Activated CD4-positive, alpha-beta T cell treated with anti-CD3 and anti-CD28 coated beads for 48 hours (primary cell): ENCODE data around the gene TRIM9.
A peak's percentile ranks its signal among the peaks of the same experiment; 100 is the strongest.
"Not testable (repeated sequence)": the region's sequence is repeated elsewhere in the genome, so short reads cannot be mapped to it uniquely, and the experiment has no call there.

Source experiments
- DNase-seq: peaks from one replicate; pipeline ENCODE4 v3.0.0-alpha.2; 2020

Gene TRIM9

DNA sequence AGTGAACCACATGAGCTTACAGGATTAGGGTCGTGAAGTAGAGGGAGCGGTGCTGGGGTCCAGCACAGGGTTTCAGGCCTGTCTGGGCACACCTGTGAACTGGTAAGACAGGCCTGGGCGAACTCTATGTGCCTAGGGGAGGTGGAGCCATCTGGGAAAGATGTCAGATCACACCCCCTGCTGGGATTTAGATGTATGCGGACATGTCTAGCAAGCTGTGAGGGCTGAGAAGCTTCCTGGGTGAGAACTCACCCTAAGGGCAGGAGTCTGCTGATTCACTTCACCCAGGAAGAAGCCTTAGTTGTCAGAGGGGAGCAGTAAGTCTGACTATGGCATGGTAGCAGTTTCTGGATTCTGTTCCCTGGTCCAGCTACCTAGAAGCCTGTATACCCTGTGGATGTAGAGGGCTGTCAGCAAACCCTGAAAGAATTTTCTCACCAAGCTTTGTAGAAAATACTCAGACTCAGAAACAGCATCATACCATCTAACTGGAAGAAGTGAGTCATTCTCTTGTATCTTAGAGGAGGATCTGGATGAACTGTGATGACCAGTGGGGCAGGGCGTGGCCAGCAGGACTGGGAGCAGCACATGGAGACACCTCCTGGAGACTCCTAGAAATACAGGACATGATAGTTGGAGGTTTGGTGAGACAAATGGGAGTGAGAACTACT, 139.4 kb downstream of the TRIM9 start:
- DNase-seq, result peak; percentile 78

DNA sequence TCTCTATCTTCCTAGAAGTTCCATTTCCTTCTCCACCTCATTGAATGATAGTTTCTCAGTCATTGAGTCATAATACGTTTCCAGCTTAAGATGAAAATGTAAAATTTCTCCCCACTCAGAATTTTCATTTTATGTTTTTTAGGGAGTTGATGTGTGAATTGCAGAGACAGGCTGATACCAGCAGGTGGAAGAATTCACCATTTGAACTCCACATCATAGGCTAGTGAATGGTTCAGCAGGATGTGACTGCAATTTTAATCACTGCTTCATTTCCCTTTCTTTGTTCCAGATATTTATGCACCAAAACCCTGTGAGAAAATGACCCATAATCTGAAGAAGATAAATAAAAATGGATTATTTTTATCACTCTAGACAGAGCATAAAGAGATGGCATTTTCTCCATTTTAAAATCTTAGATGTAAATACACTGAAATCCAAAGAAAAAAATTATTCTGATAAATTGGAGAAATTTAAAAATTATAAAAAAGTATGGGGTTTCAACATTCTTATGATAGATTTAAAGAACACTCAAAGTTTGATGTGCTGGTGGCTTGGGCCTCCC, 140.0 kb downstream of the TRIM9 start:
- no peak for DNase-seq

DNA sequence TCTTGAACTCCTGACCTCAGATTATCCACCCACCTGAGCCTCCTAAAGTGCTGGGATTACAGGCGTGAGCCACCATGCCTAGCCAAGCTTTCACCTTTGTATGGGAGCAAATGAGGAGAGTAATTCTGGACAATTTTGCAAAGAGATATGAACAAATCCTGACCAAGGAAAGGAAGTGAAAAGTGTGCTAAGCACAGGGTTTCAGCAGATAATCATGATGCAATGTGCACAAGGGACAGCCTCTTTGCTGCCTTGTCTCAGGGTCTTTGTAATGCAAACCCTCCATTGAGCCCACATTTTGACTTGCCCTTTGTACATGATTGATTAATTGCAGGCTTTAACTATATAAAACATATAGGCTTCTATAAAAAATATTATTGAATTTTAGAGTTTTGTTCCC, 141.4 kb downstream of the TRIM9 start:
- DNase-seq, result no peak

DNA sequence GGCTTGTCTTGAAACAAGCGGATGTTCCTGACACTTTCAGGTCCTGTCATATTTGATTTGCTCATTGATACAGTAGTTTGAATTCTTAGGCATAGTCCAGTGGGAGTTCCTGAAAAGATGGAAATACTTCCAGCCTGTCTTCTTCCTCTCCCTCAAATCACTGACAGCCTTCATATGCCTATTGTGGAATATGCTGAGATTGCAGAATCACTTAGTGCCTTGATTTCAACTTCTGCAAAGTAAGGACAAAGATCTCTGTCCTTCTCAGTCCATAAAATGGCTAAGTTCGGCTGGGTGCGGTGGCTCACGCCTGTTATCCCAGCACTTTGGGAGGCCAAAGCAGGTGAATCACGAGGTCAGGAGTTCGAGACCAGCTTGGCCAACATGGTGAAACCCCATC, 143.9 kb downstream of the TRIM9 start:
- no peak for DNase-seq

DNA sequence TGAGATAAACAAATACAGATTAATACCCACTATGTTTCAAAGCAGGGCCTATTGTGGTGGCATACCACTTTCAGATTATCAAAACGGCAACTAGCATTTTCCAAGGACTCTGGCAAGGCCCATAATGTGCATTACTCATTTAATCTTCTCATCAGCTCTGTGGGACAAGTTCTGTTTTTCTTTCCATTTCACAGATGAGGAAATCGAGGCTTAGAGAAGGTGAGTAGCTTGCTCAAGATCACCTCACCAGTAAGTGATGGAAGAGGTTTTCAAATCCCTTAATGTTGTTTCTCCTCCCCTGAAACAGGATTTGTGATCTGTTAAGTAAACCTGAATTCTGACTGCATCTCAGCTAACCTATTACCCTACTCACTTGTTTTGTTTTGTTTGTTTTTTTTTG, 146.7 kb downstream of the TRIM9 start:
- no peak for DNase-seq

DNA sequence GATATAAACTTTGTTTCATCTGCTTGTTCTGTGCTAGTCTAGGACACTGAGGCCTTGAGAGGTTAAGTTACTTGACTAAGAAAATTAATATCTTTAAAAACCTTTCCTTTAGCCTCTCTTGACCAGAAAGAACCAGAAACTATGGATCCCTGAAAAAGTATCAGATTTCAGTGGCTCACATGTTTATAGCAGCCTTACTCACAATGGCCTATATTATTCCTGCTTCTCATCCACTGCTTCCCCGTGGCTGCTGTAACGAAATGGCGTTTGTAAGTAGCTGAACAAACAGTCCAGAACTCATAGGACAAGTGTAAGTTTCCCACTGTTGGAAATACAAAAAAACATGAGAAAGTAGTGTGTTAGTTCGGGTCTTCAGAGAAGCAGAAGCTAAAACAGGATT, 147.5 kb downstream of the TRIM9 start:
- no peak for DNase-seq

DNA sequence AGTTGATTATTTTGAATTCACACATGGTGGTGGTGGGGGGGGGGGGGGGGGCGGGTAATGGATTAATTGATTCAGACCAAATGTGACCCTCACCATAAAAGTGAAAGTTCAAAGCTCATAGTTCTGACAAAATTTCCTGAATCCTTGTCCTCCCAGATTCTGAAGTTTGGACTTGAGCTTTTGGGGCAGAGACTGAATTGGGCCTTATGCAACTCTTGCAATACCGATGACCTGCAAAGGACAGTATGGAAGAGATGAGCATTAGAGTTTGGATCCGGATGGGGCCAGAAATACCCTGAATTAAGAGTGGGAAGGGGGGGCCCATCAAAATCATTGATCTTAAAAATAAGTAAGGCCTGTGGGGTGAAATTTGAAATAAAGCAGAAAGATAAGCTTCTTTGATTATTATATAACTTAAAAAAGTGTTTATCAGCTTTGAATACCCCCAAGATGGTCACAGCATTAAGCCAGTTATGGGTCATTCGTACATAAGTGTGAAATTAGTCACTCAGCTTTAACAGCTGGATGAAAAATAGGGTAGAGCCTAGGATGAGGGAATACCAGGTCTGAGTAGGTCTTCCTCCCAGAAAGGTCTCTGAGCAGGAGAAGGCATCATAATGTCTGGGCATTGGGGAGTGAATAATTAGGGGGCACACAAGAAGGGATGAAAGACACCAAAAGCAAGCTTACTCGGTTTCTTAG, 148.5 kb downstream of the TRIM9 start:
- DNase-seq, result no peak

DNA sequence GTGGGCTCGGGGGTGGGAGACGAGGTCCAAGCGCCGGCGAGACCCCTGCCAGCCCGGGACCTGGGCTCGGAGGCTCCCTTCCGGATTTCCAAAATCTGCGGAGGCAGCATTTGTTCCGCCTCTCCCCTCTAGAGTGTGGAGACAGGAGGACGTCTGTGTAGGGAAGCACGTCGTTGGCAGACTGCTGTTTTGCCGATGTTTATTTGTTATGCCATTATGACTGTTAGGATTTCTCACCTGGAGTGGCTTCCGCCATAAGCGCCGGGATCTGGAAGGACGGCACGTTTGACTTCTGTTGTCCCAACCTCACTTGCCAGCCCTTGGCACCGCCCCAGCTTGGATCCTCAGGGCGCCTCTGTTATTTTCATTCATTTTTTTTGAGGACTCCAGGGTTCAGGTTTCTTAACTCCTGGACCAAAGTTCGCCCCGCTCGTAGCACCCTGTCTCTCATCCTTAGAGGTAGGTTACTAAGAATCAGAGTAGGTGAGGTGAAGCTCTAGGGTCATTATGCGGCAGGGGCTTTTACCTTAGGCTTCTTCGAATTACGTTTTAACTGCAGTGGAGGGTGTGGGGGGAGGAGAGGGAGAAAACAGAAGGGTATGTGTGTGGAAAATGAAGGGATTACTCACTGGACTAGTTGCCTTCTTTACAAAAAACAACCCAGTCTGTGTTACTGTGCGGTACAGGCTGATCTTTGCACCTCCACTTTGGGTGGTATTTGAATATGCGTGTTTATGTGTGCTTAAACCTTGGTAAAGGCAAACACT, 150.1 kb downstream of the TRIM9 start:
- peak; percentile 22 for DNase-seq

DNA sequence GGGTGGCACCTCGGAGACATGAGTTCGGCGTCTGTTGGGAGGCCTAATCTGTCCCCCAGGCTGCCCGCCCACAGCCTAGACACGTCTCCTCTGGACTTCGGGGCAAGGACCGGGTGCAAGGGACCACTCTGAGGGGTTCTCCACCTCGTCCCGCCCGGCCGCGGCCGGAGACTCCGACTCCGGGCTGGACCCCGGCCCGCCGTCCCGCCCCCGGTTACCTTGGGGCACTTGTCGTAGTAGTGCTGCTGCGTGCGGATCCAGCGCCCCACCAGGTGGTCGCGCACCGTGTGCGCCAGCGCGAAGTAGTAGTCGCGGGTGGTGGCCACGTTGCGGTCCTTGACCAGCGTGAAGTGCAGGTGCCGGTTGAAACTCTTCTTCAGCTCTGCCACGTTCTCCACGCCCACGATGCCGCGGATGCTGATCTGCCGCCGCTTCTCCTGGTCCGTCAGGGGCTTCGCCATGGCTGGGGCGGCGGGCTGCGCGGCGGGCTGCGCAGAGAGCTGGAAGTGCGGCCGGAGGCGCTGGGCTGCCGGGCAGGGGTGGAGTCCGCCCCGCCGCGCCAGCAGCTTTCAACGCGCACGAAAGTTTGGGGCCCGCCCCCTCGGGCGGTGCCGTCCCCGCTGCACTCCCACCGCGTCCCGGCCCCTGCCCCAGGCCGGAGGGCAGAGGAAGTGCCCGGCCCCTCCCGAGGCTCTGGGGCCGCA, 150.8 kb downstream of the TRIM9 start, which contains the start of gene PYGL:
TSS of gene PYGL (minus strand) at position 541 of the 704 bp plus-strand sequence. CDS start at position 461, 80 bp downstream.
- peak; percentile 45 for DNase-seq

DNA sequence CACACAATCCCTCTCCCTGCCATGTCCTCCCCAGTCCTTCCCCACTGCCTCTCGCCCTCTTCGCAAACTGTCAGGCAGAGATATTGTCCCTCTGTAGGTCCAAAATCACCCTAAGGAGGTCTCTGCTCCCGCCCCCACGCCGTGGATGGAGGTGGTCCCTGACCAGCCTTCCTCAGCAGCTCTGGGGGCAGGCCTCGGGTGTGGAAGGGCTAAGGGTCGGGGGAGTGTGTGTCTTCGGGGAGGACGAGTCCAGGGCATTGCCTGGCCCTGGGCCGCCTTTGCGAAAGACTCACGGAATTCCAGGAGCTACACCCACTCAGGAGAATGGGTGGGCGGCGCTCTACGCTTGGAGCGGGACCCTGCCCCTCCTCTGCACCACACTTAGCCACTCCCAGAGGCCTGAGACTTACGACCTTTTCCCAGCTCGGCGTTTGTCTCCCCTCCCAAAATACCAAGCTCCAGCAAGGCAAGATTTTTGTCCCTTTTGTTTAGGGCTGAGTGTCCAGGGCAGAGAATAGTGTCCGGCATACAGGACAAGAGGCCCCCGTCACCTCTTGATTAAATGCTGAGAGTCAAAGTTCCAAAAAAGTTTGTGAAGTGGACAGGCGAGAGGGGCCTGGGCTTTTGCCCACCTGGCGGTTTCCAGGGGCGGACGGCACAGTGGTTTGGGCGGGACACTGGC, 151.5 kb downstream of the TRIM9 start:
- DNase-seq, result no peak

DNA sequence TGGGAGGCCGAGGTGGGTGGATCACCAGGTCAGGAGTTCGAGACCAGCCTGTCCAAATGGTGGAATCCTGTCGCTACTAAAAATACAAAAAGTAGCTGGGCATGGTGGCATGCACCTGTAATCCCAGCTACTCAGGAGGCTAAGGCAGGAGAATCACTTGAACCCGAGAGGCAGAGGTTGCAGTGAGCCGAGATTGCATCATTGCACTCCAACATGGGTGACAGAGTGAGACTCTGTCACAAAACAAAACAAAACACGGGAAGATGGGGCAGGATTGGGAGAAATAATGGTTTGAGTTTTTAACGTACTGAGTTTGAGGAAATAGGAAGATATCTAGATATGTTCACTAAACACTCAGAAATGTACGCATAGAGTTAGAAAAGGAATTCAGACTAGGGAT, 153.3 kb downstream of the TRIM9 start:
- not testable (repeated sequence) for DNase-seq

DNA sequence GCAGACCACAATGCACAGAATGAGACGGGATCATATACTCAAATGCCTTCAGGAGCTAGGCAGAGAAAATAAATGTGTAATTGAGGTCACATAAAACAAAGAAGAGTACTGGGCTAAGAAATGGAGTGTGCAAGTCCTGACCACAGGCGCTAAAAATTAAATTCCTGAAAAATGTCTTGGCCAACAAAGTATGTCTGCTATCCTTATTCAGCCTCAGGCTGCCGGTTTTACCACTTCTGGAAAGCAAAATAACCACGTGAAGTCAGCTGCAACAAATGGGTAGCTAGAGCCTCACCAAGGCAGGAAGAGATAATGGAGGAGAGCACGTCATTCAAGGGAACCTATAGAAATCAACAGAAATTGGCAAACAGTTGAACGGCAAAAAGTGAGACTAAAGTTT, 153.8 kb downstream of the TRIM9 start:
- DNase-seq, result no peak

DNA sequence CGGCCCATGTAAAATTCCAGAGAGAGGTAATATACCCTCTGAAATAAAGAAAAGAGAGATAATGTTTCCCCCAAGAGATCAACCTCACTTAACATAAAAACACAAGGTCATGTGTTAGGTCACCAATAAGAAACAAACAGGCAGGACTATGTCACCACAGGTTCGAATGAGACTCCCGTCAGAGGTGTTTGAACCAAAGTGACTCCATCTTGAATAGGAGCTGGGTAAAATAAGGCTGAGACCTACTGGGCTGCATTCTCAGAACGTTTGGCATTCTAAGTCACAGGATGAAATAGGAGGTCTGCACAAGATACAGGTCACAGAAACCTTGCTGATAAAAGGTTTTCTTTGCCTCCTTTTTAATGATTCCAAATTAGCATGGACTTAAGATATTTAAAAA, 157.1 kb downstream of the TRIM9 start:
- no peak for DNase-seq

DNA sequence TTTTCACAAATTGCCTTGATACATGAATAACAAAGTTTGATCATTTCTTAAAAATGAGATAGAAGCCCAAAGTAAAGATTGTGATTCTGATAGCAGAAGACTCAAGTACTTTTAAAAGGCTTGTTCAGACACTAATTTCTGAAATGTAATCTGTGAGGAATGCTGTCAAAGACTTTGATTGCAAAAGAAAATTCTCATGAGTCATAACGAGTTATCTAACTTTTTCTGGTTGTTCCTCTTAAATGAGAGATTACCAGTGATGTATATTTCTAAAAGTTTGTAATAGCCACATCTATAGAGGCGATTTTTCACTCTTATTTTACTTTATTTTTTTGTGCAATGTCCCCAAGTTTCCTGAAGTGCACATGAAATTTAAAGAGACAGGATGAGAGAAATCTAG, 157.6 kb downstream of the TRIM9 start:
- no peak for DNase-seq

DNA sequence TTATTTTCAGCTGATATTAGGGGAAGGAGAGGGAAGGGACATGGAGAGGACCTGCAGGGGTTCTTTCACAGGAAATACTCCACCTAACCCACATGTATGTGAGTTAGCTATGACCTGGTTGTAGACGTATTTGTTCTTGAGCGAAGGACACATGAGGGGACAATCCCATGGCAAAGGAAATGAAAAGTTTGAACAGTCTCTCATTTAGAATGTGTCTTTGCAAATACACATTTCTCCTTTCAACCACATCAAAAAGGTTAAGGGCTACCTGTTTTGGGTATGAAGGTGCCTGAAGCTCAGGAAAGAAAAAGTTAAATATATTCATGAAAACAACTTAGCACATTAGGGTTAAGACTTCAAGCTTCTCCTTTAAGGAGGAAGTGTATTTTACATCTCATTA, 158.0 kb downstream of the TRIM9 start:
- DNase-seq, result no peak

DNA sequence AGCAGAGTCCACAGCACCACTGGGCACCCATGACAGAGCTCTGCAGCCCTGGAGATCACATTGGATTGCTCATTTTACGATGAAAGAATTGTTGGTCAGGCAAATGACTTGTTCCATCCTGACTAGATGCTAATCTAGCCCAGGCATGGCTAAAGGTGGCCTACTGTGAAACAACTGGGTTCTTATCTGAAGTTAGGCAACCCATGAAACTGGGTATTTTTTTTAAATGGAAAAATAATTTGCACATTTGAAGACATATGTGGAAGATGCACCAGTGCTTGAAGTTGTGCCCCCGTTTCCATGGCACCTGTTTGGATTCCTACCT, 158.9 kb downstream of the TRIM9 start:
- no peak for DNase-seq

DNA sequence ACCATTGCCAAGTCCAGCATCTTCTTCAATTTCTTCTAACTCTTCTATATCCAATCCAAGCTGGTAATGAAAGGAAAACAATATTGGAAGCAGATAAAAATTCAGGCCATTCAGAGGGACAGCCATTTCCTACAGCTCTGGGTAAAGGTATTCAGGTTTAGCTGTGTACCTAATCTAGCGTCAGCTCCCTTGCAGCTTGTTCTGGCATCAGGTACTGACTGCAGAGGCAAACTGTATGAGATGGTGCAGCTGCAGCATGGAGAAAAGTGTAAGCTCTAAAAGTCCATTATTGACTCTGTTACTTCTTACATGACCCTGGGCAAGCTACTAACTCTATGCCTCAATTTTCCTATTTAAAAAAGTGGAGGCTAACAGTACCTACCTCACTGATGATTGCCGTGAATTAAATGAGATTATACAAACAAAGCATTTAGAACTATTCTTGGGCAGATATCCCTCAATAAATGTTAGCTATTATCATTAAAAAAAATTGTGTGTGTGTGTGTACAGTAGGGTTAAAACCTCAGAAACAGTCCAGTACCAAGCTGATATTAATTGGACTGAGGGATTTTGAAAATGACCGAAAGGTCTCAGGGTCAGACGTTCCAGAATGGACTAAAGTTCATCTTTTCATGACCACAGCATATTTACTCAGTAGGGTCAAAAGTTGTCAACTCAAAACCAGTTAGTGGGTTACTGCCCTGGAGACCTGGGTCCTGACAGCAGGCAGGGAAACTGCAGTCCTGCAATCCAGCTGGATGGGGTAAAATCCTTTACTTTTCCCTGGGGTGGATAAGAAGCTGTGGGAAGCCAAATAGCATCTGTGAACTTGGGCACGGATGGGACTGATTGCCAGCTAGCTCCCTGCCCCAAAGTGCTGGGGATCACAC, 159.5 kb downstream of the TRIM9 start:
- no peak for DNase-seq

DNA sequence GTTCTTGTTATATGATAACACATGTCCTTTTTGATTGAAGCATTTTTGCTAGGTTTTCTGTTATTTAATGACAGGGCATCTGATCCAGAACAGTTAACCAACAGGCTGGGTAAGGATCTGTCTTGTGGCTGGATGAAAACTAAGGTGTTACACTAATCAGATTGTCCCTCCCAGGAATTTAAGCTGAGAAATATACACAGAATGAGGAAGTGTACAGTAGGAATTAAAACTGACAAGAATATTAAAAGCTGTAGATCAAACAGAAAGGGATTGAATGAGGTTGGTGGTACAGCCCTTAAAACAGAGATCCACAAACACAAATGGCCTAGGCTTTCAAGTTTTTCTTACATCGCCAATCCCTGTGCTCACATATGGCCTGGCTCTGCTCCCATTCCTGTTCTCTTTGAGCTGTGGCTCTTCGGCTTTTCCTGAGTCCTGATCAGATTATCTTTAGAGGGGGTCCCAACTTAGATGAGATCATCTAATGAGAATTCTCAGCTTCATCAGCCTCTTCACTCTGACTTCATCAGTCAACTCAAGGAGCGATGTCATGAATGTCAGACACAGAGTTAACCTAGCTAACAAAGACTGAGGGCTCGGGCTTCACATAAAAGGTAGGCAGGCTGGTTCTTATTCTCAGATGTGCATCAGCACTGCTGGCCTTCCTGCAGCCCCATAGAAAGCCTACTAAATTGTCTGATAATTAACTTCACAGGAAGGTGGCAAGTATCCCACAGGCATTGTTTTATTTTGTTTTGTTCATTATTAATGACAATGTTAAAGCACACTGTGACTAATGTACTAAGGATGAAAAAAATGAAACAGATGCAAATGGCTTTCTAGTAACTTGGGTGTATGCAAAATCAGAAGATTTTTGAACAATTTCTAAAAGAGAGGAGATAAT, 162.1 kb downstream of the TRIM9 start:
- no peak for DNase-seq

DNA sequence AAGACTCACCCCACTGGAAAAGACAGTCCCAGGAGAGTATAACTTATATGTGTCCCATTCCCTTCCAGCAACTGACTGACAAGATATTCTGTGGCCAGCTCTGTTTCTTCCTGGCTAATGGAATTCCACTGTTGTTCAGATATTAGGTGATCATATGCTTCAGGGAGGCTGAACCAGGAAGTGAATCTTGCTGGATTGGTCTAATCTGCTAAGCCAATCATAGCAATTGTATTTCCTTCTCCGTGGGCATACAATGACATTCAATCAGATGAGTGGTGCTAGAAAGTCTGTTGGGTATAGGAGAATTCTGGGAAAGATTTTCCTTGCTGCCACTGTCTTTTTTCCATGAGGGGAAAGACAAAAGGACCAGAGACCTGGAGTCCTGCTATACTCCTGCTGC, 162.7 kb downstream of the TRIM9 start:
- no peak for DNase-seq

DNA sequence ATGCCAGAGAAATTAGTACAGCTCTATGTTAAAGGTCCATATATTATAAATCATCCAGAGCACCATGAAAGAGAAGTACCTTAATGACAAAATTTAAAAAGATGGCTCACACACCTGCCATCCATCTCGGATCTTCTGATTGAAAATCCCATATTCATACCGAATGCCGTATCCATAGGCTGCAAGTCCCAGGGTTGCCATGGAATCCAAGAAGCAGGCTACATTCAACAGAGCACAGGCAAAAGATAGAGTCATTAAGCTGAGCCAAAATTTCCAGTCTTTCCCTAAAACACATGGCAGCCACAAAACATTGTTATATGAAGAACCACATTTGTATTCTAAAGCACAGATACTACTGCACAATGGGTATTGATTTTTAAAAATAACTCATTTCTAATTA, 163.3 kb downstream of the TRIM9 start:
- DNase-seq, result no peak
